GM18508 (cell line): ENCODE results near the gene PALS1.

ENCODE experiments used
- ATAC-seq: cut with Tn5 transposase; IDR thresholded peaks from one replicate; pipeline ENCODE4 v1.9.1; 2021; ENCODE audit warnings: moderate number of reproducible peaks; ENCODE audit not compliant: insufficient read depth, unreplicated experiment

PALS1 gene

GRCh38 chr14:67241411-67242167 is at the start of gene PALS1:
TSS of gene PALS1 (plus strand) at chr14:67241435. CDS start at chr14:67279171, 37,736 bp downstream.
- peak; percentile 25 for ATAC-seq

GRCh38 chr14:67191768-67192290 is 49.4 kb upstream of the PALS1 start:
- no peak for ATAC-seq

GRCh38 chr14:67192366-67192765 is 48.9 kb upstream of the PALS1 start:
- no peak for ATAC-seq

- no peak for ATAC-seq
Observed at GRCh38 chr14:67195279-67195678, 46.0 kb upstream of the PALS1 start.

- no peak for ATAC-seq
Observed at GRCh38 chr14:67199016-67199415, 42.2 kb upstream of the PALS1 start.

- no peak for ATAC-seq
Observed at GRCh38 chr14:67207810-67208209, 33.4 kb upstream of the PALS1 start.

- no peak for ATAC-seq
Observed at GRCh38 chr14:67218126-67218525, 23.1 kb upstream of the PALS1 start.

- ATAC-seq = no peak
Observed at GRCh38 chr14:67221248-67221981, 19.8 kb upstream of the PALS1 start.

- ATAC-seq = no peak
Observed at GRCh38 chr14:67221982-67222328, 19.3 kb upstream of the PALS1 start.

GRCh38 chr14:67225523-67225922 is 15.7 kb upstream of the PALS1 start:
- ATAC-seq = no peak

GRCh38 chr14:67228325-67228984 is 12.8 kb upstream of the PALS1 start:
- no peak for ATAC-seq

- no peak for ATAC-seq
Observed at GRCh38 chr14:67232066-67232465, 9.2 kb upstream of the PALS1 start.

- ATAC-seq = no peak
Observed at GRCh38 chr14:67232621-67233020, 8.6 kb upstream of the PALS1 start.

- no peak for ATAC-seq
Observed at GRCh38 chr14:67237591-67237990, 3.6 kb upstream of the PALS1 start.

GRCh38 chr14:67239582-67239981 is 1.7 kb upstream of the PALS1 start:
- ATAC-seq = no peak

- no peak for ATAC-seq
Observed at GRCh38 chr14:67240168-67240932, 885 bp upstream of the PALS1 start.

- ATAC-seq = peak; percentile 73
Observed at GRCh38 chr14:67240978-67241410, 241 bp upstream of the PALS1 start.

GRCh38 chr14:67242168-67242420 is 859 bp downstream of the PALS1 start:
- ATAC-seq = peak; percentile 6

GRCh38 chr14:67245104-67245503 is 3.9 kb downstream of the PALS1 start:
- ATAC-seq = no peak

- no peak for ATAC-seq
Observed at GRCh38 chr14:67251573-67252226, 10.5 kb downstream of the PALS1 start.
